SK-N-SH treated with all-trans-retinoic acid at 6 μM for 48 hours (cell line): ENCODE results near the gene FIBCD1.

ENCODE experiments used
- ARNTL ChIP-seq: fragments of 450-650 bp; formaldehyde crosslinking; IDR thresholded peaks from 2 replicates; pipeline ENCODE4 v1.5.0; 2020; ENCODE audit warnings: low read depth, mild to moderate bottlenecking, moderate library complexity, borderline replicate concordance
- ISL1 ChIP-seq: fragments of 250-450 bp; sonication (Bioruptor Pico); IDR thresholded peaks from 2 replicates; pipeline ENCODE4 v2.1.2; 2022; ENCODE audit warnings: mild to moderate bottlenecking, moderate library complexity
- OSR1 ChIP-seq: fragments of 250-450 bp; sonication (Bioruptor Pico); IDR thresholded peaks from 2 replicates; pipeline ENCODE4 v1.8.0; 2022; ENCODE audit warnings: moderate library complexity, mild to moderate bottlenecking, inconsistent platforms
- PPARA ChIP-seq: fragments of 250-450 bp; sonication (Bioruptor Pico); IDR thresholded peaks from 2 replicates; pipeline ENCODE4 v1.5.0; 2020; ENCODE audit warnings: mild to moderate bottlenecking, borderline replicate concordance
- TOX ChIP-seq: fragments of 250-450 bp; sonication (Bioruptor Pico); IDR thresholded peaks from 2 replicates; pipeline ENCODE4 v1.8.0; 2021; ENCODE audit warnings: mild to moderate bottlenecking, moderate library complexity, borderline replicate concordance
- TSHZ2 ChIP-seq: fragments of 250-450 bp; sonication (Bioruptor Pico); IDR thresholded peaks from 2 replicates; pipeline ENCODE4 v1.5.0; 2020; ENCODE audit warnings: mild to moderate bottlenecking, moderate library complexity
- ZFP30 ChIP-seq: fragments of 450-650 bp; formaldehyde crosslinking; IDR thresholded peaks from 2 replicates; pipeline ENCODE4 v1.5.0; 2022; ENCODE audit warnings: mild to moderate bottlenecking, moderate library complexity
- ZNF8 ChIP-seq: fragments of 450-650 bp; formaldehyde crosslinking; IDR thresholded peaks from 2 replicates; pipeline ENCODE4 v1.5.0; 2020; ENCODE audit warnings: mild to moderate bottlenecking, moderate library complexity
- TF ChIP-seq, protein P1 (sequence below): fragments of 250-450 bp; sonication (Bioruptor Pico); IDR thresholded peaks from 2 replicates; pipeline ENCODE4 v1.8.0; 2020; ENCODE audit warnings: mild to moderate bottlenecking, moderate library complexity, borderline replicate concordance

GRCh38 chr9:130890870-130891687, 48.0 kb downstream of the FIBCD1 start:
- TF ChIP-seq ZNF8 (CRISPR knock-in tag) (no peak), PPARA (CRISPR knock-in tag) (no peak), ARNTL (CRISPR knock-in tag) (no peak), TSHZ2 (CRISPR knock-in tag) (no peak), ZFP30 (CRISPR knock-in tag) (no peak), ISL1 (CRISPR knock-in tag) (no peak), OSR1 (CRISPR knock-in tag) (no peak), TOX (CRISPR knock-in tag) (no peak)
- TF ChIP-seq, protein P1, sequence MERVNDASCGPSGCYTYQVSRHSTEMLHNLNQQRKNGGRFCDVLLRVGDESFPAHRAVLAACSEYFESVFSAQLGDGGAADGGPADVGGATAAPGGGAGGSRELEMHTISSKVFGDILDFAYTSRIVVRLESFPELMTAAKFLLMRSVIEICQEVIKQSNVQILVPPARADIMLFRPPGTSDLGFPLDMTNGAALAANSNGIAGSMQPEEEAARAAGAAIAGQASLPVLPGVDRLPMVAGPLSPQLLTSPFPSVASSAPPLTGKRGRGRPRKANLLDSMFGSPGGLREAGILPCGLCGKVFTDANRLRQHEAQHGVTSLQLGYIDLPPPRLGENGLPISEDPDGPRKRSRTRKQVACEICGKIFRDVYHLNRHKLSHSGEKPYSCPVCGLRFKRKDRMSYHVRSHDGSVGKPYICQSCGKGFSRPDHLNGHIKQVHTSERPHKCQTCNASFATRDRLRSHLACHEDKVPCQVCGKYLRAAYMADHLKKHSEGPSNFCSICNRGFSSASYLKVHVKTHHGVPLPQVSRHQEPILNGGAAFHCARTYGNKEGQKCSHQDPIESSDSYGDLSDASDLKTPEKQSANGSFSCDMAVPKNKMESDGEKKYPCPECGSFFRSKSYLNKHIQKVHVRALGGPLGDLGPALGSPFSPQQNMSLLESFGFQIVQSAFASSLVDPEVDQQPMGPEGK, result no peak
